ENCODE data around the gene TGM6.

Gene TGM6

DNA sequence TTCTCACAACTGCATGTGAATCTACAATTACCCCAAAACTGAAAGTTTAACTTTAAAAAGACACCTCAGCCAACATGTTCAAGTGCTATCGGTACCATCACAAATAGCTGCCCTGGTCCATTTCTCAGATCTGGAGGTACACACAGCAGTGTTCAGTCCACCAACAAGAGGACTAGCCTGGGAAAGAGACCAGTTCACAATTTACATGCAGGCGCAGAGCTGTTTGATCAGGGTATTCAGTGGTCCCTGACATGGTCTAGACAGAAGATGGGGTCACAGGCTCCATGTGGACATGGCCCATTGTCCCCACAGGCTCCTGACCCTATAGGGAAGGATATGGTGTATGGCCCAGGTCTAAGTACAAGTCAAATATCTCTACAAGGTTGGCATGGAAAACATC, 15.6 kb upstream of the TGM6 start:
- no peak for DNase-seq

DNA sequence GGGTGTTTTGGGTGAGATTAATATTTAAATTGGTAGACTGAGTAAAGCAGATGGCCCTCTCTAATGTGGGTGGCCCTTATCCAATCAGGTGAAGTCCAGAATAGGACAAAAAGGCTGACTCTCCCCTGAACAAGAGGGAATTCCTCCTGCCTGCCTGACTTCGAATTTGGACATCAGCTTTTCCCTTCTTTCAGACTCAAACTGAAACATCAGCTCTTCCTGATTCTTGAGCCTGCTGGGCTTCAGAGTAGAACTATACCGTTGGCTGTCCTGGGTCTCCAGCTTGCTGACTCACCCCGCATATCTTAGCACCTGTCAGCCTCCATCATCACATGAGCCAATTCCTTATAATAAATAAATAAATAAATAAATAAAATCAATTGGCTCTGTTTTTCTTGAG, 15.0 kb upstream of the TGM6 start:
- DNase-seq: no peak

DNA sequence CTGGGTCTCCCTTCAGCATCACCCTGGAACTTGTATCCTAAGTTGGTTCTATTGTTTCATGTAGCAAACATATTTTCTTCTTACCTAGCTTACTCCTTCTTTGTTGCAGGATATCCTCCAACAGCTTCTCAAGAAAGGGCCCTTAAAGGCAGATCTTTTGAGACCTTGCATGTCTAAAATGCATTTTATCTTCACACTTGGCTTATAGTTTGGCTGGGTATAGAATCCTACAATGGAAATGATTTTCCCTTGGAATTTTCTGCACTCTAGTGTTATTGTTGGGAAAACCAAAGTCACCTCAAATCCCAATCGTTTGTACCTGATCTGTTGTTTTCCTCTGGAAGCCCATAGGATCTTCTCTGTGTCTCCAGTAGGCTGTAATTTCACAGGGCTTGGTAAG, 12.1 kb upstream of the TGM6 start:
- DNase-seq: no peak

DNA sequence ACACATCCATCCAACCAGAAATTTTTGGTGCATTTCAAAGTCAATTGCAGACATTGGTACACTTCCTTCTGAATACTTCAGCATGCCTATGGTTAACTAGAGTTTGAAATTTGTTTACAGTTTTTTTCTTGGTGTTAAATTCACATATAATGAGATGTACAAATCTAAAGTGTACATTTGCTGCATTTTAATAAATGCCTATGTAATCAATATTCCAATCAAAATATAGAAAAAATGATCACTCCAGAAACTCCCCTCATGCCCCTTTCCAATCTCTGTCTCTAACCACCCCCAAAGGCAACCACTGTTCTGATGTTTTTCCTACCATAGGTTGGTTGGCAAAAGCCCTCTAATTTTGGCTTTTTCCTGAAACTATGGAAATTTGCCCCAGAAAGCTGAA, 7.6 kb upstream of the TGM6 start:
- DNase-seq: no peak

DNA sequence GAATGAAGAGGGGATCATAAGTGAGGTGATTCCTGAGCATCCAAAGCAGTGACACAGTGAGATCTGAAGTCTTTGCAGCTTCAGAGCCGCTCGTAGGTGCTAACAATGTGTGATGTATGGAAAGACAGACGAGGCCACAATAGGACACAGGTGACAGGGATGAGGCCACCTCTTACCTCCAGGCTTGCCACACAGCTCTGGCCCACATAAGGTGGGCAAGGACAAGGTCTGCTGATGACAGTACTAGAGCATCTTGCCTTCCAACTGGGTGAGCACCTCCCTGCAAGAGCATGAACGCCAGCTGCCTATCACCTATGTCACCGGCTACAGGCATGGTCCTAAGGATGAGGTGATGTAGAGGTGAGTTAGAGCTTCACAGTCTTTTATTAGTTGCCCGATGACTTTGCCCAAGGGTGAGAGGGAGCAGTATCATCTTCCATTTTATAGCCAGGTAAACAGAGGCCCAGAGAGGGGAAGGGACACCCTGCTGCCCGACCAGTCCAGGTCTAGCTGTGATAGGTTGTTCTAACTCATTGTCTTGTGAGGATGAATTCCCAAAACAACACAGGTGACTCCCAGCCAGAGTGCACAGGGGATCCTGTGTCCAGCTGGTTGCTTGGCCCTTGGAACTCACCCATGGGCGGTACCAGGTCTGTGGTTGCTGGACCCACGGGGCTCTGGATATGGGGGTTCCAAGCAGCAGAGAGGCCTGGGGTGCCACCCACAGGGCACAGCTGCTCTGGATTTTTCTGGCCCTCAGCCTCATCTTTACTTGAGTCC, 6.2 kb upstream of the TGM6 start:
- DNase-seq: no peak

DNA sequence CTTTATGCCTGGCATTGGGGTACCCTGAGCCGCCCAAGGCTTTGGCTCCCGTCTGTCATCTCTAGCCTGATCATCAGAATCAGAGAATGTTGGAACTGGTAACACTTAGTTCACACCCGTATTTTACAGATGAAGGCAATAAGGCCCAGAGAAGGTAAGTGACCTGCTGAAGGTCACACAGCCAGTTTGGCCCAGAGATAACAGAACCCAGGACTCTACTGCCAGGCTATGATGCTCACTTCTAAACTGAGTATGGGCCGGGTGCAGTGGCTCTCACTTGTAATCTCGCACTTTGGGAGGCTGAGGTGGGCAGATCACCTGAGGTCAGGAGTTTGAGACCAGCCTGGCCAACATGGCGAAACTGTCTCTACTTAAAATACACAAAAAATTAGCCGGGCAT, 1.8 kb upstream of the TGM6 start:
- no peak for DNase-seq

DNA sequence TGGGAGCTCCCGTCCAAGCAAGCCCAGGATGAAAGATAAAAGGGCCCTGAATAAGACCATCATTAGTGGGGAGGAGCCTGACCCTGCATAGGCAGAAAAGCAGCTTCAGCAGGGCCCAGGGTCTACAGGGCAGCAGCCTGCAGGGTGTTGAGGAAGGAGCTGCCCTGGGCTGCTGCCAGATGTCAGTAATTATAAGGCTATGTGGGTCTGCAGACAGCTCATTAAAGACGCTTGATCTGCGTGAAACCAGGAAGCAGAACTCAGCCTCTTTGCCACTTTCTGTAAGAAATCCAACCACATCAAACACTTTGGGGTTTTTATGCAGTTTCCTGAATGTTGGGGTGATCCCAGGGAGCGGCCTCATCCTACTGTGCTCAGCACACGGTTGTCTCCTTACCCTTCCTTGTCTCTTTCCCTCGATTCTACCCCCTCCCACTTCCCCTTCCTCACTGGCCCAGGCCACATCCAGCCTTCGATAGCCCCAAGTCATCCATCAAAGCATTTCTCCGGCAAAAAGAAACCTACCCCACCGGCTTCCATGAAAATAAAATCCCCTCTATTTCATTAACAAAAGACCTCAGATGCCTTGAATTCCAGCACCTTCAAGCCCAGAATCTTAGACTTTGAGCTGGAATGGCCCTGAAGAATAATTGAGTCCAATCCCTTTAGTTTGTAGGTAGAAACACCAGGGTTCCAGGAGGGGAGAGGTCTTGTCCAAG, 1.0 kb upstream of the TGM6 start:
- no peak for DNase-seq

DNA sequence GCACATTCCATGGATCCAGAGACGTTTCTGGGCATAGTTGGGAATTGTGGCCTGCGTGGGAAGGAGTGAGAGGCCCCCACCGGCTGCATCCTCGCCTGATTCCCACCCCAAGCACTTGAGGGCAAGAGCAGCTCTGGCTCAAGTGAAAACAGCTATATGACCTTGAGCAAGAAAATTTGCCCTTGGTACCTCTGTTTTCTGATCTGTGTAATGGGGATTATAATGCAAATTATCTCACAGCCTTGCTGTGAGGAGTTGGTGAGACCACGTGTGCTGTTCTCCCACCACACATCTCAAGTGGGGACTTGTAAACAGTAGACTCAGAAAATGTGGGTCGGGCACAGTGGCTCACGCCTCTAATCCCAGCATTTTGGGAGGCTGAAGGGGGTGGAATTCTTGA, 602 bp downstream of the TGM6 start:
- no peak for DNase-seq

DNA sequence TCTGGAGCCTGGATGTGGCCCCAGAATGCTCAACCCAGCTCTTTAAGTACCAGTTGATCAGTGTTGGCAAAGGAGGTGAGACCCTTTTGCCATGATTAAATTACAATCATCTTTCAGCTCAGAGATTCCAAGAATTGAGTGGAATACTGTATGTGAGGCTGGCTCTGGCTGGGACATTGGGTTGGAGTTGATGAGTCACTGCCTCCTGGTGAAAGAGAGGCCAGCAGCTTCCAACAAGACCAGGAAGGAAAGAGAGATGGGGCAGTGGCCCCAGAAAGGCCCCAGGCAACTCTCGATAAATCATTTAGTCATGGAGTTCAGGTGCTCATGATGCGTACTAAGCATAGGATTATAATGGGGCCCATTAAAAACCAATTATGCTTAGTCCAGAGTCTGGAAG, 2.1 kb downstream of the TGM6 start:
- no peak for DNase-seq

DNA sequence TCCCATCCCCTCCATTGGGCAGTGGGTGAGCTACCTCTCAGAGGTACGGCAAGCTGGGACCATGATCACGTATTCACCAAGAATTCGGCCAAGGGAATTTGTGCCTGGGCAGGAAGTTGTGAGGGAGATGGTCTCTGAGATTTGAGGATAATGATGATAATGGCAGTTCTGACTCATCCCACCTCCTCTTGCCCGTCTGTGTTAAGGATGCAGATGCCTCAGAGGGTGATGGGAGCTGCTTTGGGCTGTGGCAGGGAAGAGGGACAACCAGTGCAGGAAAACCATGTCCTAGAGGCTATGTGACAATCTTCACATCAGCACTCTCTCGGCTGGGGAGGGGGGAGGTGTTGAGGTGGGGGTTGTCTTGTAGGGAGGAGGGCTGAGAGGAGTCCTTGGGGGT, 4.3 kb downstream of the TGM6 start:
- no peak for DNase-seq

DNA sequence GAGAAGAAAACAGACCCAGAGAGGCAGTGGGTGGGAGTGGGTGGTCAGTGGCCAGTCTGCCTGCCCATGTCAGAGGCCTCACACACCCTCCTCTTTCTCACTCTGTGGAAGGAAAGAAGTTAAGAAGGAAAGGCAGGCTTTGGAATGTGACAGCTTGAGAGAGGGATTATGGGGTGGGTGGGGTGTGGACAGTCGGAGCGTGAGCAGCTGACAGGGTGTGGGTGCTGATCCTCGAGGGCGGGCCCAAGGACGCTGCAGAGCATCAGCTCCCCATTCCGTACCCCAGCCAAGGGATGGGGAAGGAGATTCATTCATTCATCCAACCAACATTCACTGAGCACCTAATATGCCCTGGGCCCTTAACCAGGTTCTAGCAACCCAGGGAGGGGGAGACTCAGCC, 4.8 kb downstream of the TGM6 start:
- no peak for DNase-seq

DNA sequence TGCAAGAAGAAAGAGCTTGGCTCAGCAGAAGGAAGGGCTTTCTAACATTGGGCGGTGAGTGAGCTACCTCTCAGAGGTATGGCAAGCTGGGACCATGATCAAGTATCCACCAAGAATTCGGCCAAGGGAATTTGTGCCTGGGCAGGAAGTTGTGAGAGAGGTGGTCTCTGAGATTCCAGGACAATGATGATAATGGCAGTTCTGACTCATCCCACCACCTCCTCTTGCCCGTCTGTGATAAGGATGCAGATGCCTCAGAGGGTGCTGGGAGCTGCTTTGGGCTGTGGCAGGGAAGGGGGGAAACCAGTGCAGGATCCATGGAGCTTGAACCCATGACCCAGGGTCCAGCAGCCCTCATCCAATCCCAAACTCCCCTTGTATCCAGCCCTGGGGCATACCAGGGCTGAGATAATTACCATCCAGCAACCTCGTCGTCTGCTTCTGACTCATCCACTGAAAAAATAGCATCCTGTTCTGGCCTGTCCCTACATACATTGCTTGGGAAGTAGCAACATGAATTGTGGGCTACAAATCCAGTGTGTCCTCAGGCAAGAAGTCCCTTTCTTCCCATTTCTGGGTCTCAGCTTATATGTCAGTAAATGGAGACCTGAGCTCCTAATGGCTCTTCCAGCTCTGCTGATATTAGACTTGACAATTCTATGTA, 5.9 kb downstream of the TGM6 start:
- DNase-seq: no peak

DNA sequence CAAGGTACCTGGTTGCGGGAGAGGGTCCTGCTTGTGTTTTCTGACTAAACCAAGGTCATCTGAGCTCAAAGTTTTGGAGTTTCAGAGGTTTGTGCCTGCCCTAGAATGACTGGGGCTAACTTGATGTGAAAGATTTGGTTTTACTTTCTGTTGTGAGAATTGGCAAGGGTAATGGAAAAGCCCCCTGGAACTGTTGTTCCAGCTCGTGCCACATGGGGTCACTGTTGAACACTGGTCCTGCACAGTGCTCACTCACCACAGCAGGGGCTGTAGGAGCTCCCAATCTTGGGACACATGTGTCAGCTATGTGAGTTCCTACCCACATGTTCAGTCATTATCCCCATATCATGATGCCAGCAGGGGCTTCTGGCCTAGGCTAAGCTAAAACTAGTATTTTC, 6.5 kb downstream of the TGM6 start:
- DNase-seq: no peak

DNA sequence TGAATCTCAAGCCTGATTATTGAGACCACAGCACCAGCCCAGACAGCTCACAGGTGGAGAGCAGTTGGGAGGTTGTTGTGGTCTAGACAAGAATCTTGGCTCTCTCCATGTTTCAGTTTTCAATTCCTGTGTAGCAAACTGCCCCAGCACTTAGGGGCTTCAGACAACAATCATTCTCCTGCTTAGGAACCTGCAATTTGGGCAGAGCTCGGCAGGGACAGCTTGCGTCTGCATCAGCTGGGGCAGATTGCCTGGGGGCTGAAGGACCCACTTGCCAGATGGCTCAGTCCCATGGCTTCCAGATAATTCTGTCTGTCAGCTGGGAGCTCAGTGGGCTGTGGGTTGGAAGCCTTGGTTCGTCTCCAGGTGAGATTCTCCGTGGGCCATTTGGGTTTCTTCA, 6.9 kb downstream of the TGM6 start:
- no peak for DNase-seq

DNA sequence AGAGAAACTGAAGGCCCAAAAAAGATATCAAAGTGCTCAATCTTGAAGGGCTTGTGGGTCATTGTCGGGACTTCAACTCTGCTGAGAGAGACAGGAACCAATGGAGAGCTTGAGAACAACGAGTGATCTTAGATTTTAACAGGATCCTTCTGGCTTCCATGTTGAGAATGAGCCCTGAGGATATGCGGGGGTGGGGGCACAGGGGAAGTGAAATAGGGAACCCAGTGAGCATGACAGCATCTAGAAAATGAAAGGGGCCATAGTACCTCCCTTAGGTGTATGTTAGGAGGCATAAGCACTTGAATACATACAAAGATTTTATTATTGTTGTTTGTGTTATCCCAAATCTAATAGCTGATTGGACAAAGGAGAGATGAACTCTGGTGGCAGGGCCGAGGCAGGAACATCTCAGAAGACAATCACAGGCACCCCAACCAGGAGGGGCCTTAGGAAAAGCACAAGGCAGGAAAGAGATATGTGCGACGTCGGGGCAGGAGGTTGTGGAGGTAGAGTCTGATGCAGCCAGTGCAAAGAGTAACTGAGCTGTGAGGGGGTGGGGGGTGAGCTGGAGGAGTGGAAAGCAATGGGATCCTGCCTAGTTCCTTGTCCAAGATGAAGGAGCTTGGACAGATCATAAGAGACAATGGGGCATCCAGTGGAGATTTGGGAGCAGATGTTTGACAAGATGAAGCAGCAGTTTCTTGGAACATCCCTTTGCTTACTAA, 10.4 kb downstream of the TGM6 start:
- no peak for DNase-seq

DNA sequence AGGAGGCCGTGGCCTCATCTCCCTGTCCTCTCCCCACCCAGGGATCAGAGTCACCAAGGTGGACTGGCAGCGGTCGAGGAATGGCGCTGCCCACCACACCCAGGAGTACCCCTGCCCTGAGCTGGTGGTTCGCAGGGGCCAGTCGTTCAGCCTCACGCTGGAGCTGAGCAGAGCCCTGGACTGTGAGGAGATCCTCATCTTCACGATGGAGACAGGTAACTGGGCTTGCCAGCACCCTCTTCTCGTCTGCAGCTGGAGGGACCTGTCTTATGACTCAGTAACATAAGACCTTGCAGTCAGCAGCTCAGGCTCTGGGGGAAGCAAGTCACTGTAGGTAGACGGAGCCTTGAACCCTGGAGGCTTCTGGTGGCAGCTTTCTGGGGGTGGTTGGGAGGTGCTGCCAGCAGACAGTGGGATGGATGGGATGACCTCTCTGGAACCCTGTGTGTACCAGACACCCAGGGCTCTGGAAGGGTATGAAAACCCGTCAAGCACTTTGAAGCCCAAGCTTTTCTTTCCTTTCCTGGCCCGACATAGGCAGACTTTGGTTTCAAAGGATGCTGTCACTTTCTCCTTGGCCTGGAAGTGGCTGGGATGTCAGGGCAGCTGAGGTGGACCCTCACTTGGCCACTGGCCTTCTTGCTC, 13.8 kb downstream of the TGM6 start:
- no peak for DNase-seq

DNA sequence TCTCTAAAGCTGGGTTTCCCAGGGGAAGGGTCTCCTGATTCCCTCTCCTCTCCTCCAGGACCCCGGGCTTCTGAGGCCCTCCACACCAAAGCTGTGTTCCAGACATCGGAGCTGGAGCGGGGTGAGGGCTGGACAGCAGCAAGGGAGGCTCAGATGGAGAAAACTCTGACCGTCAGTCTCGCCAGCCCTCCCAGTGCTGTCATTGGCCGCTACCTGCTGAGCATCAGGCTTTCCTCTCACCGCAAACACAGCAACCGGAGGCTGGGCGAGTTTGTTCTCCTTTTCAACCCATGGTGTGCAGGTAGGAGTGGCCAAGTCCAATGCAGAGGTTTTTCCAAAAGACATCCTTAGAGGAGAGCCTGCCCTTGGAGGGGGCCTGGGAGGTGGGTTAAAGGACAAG, 14.4 kb downstream of the TGM6 start:
- DNase-seq: no peak

DNA sequence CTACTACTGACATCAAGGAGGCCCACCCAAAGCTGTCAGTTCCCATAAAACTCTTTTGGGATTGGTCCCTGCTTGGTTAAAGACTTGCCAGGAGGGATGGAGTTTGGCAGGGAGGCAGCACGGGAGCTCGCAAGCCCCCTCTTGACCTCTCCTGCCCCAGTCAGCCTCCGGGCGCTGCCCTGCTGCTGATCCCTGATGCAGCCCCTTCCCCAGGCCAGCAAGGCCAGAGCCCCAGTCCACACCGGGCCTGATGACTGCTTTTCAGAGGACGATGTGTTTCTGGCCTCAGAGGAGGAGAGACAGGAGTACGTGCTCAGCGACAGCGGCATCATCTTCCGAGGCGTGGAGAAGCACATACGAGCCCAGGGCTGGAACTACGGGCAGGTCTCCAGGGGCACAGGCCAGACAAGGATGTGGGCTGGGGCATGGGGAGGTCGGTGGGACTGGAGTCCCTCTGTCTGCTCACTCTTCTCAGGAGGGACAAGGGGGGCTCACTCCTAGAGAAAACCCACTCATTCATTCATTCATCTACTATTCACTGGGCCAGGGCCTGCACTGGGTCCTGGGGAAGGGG, 15.6 kb downstream of the TGM6 start:
- no peak for DNase-seq

DNA sequence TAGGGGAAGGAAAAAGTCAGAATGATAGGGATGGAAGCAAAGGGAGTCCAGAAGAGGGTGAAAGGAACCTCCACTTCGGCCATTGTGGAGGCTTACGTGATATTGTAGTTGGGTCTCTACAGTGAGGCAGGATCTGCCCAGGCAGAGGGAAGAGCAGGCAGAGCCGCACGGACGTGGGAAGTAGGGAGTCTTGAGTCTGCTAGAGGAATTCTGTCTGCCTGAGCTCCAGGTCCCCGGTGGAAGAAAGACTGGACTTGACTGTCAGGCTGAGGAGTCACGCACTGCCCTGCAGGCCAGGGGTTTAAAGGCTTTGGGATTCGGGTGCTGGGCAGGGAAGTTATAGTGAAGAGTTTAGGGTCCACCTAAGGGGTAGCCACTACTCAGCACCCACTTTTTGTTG, 16.4 kb downstream of the TGM6 start:
- DNase-seq: no peak

DNA sequence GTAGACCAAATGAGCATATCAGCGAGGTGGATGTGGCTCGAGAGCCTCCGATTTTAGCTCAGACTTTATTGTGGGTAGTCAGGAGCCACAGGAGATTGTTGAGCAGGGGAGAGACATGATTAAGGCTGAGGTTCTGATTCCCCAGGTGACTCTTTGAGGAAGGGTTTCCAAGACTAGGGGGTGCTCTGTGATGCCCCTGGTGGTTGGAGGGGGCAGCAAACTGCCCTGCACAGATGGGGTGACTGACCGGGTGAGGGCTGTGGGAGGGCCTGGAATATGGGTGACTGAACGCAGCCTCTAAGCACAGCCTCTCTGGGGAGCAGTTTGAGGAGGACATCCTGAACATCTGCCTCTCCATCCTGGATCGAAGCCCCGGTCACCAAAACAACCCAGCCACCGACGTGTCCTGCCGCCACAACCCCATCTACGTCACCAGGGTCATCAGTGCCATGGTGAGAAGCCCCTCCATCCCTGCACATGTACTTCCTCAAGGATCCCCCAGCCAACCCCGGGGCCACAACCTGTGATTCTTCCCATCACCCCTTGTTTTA, 17.0 kb downstream of the TGM6 start:
- no peak for DNase-seq

DNA sequence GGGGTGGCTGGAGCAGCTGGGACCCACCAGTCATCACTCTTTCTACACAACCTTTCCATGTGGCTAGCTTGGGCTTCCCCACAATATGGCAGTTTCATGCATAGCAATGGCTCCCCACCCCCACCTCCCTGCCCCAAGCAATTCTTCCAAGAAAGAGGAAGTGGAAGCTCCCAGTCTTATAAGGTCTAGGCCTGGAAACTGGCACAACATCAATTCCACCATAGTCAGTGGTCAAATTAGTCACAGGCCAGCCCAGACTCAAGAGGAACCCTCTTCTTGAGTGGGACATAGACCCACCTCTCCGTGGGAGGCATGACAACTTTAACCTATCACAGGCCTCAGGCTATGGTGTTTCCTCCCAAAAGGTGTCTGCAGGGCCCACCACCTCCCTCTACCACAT, 17.7 kb downstream of the TGM6 start:
- DNase-seq: no peak

DNA sequence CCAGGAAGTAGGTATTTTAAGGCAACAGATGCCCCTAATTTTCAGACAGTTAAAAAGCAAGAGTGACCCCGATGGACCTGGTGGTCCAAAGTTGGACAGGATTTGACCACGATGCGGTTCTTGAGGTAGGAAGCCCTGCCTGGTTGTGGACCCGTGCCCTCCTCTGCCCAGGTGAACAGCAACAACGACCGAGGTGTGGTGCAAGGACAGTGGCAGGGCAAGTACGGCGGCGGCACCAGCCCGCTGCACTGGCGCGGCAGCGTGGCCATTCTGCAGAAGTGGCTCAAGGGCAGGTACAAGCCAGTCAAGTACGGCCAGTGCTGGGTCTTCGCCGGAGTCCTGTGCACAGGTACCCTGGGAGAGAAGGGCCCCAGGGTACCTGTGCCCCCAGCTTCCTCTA, 18.7 kb downstream of the TGM6 start:
- no peak for DNase-seq
